Mucosa of rectum (tissue), 2 donors: Measurements from ENCODE around the gene CFAP410.

ENCODE experiments used
- H3K27ac ChIP-seq, 2 donors: one replicate each; pipeline ENCODE4 v1.7.0; 2013; ENCODE audit warnings: inconsistent platforms in 2 of 2, low read depth in 2 of 2, low read length in 2 of 2
- H3K27me3 ChIP-seq, 2 donors: one replicate each; pipeline ENCODE4 v1.7.0; 2013; ENCODE audit warnings: low read length in 2 of 2; ENCODE audit not compliant: control insufficient read depth in 2 of 2, insufficient read depth in 2 of 2
- H3K36me3 ChIP-seq, 2 donors: one replicate each; pipeline ENCODE4 v1.7.0; 2013; ENCODE audit warnings: low read length in 2 of 2; ENCODE audit not compliant: control insufficient read depth in 2 of 2, insufficient read depth in 2 of 2
- H3K4me1 ChIP-seq, 2 donors: one replicate each; pipeline ENCODE4 v1.7.0; 2013; ENCODE audit warnings: low read length in 2 of 2, mild to moderate bottlenecking in 1 of 2; ENCODE audit not compliant: control insufficient read depth in 2 of 2, insufficient read depth in 2 of 2
- H3K4me3 ChIP-seq, 2 donors: one replicate each; pipeline ENCODE4 v1.7.0; 2013; ENCODE audit warnings: low read length in 2 of 2
- H3K9ac ChIP-seq, 2 donors: one replicate each; pipeline ENCODE4 v1.7.0; 2013; ENCODE audit warnings: low read length in 2 of 2, low read depth in 1 of 2, mild to moderate bottlenecking in 1 of 2
- H3K9me3 ChIP-seq, 2 donors: one replicate each; pipeline ENCODE4 v1.7.0; 2013; ENCODE audit warnings: low read length in 2 of 2; ENCODE audit not compliant: control insufficient read depth in 2 of 2
- donor health status: healthy.
- donor health status: Normal muscosa, but diverticular disease.

Gene CFAP410

GRCh38 chr21:44338971-44339910 lies at the start of gene CFAP410:
CFAP410 (minus strand) TSS chr21:44339390; CDS start chr21:44339194, 196 bp downstream.
- H3K4me3 ChIP-seq = peak within 1 kb of the TSS; percentile 94 to 96
- H3K9ac ChIP-seq = peak within 1 kb of the TSS; percentile 99
- H3K9me3 ChIP-seq = no peaks in the 10 kb centered on the region
- H3K4me1 ChIP-seq = peaks cover 5 to 12% of the 10 kb centered on the region in 2 donors
- peak within 1 kb of the TSS; percentile 96 to 99 for H3K27ac ChIP-seq
- H3K27me3 ChIP-seq = no peaks in the 10 kb centered on the region
- H3K36me3 ChIP-seq = peaks cover 0 to 8% of the 10 kb centered on the region in 2 donors

GRCh38 chr21:44384968-44385367 lies 45.8 kb upstream of the CFAP410 start:
- no peak overlapping the region for H3K27ac ChIP-seq
- H3K4me3 ChIP-seq = no peak overlapping the region
- no peak overlapping the region for H3K9ac ChIP-seq
- H3K9me3 ChIP-seq = peaks cover 2 to 4% of the 10 kb centered on the region in 2 donors
- no peaks in the 10 kb centered on the region for H3K4me1 ChIP-seq
- peaks cover 0 to 5% of the 10 kb centered on the region in 2 donors for H3K36me3 ChIP-seq
- H3K27me3 ChIP-seq = no peaks in the 10 kb centered on the region

GRCh38 chr21:44383216-44383615 lies 44.0 kb upstream of the CFAP410 start:
- Histone ChIP-seq H3K36me3 (peaks cover 0 to 7% of the 10 kb centered on the region in 2 donors), H3K27ac (no peak overlapping the region), H3K4me3 (no peak overlapping the region), H3K9me3 (peaks cover 2 to 4% of the 10 kb centered on the region in 2 donors), H3K4me1 (no peaks in the 10 kb centered on the region), H3K9ac (no peak overlapping the region), H3K27me3 (no peaks in the 10 kb centered on the region)

GRCh38 chr21:44382536-44382935 lies 43.3 kb upstream of the CFAP410 start:
- Histone ChIP-seq H3K9me3 (peaks cover 2 to 4% of the 10 kb centered on the region in 2 donors), H3K27me3 (no peaks in the 10 kb centered on the region), H3K4me3 (no peak overlapping the region), H3K27ac (no peak overlapping the region), H3K36me3 (peaks cover 0 to 7% of the 10 kb centered on the region in 2 donors), H3K4me1 (no peaks in the 10 kb centered on the region), H3K9ac (no peak overlapping the region)

GRCh38 chr21:44381874-44382273 lies 42.7 kb upstream of the CFAP410 start:
- H3K4me1 ChIP-seq = no peaks in the 10 kb centered on the region
- H3K36me3 ChIP-seq = peaks cover 0 to 7% of the 10 kb centered on the region in 2 donors
- no peak overlapping the region for H3K27ac ChIP-seq
- no peak overlapping the region for H3K4me3 ChIP-seq
- H3K9ac ChIP-seq = no peak overlapping the region
- H3K27me3 ChIP-seq = peaks cover 0 to under 1% of the 10 kb centered on the region in 2 donors
- H3K9me3 ChIP-seq = peaks cover 2 to 4% of the 10 kb centered on the region in 2 donors

GRCh38 chr21:44380876-44381275 lies 41.7 kb upstream of the CFAP410 start:
- Histone ChIP-seq H3K36me3 (peaks cover 0 to 7% of the 10 kb centered on the region in 2 donors), H3K9ac (no peak overlapping the region), H3K4me3 (no peak overlapping the region), H3K27me3 (peaks cover 0 to 3% of the 10 kb centered on the region in 2 donors), H3K4me1 (no peaks in the 10 kb centered on the region), H3K27ac (no peak overlapping the region), H3K9me3 (peaks cover 2 to 4% of the 10 kb centered on the region in 2 donors)

- Histone ChIP-seq H3K36me3 (peaks cover 0 to 7% of the 10 kb centered on the region in 2 donors), H3K27me3 (peaks cover 0 to 3% of the 10 kb centered on the region in 2 donors), H3K9me3 (peaks cover 2 to 4% of the 10 kb centered on the region in 2 donors), H3K4me3 (no peak overlapping the region), H3K27ac (no peak overlapping the region), H3K9ac (no peak overlapping the region), H3K4me1 (no peaks in the 10 kb centered on the region)
Measured at GRCh38 chr21:44379991-44380865, 41.0 kb upstream of the CFAP410 start.

- Histone ChIP-seq H3K27me3 (peaks cover 0 to 3% of the 10 kb centered on the region in 2 donors), H3K9ac (no peak overlapping the region), H3K9me3 (no peaks in the 10 kb centered on the region)
Measured at GRCh38 chr21:44379515-44379848, 40.3 kb upstream of the CFAP410 start.

GRCh38 chr21:44378646-44379514 lies 39.7 kb upstream of the CFAP410 start:
- Histone ChIP-seq H3K4me3 (no peak overlapping the region), H3K27ac (no peak overlapping the region), H3K27me3 (peaks cover 0 to 3% of the 10 kb centered on the region in 2 donors), H3K36me3 (peaks cover 0 to 7% of the 10 kb centered on the region in 2 donors), H3K9ac (no peak overlapping the region), H3K9me3 (no peaks in the 10 kb centered on the region), H3K4me1 (no peaks in the 10 kb centered on the region)

More at GRCh38 chr21:44379515-44379848, 40.3 kb upstream of the CFAP410 start:
- Histone ChIP-seq H3K4me3 (no peak overlapping the region), H3K27ac (no peak overlapping the region), H3K4me1 (no peaks in the 10 kb centered on the region), H3K36me3 (peaks cover 0 to 7% of the 10 kb centered on the region in 2 donors)
